SK-N-SH (cell line): ENCODE results near the gene THPO.

Source experiments
- CTCF ChIP-seq: fragments of 200-600 bp; sonication (generic); IDR thresholded peaks from 2 replicates; pipeline ENCODE4 v1.6.1; 2017; ENCODE audit warnings: antibody characterized with exemption, mild to moderate bottlenecking, moderate library complexity
- FOSL2 ChIP-seq: IDR thresholded peaks from 2 replicates; pipeline ENCODE4 v1.4.0; 2012; ENCODE audit warnings: low read depth, mild to moderate bottlenecking, moderate library complexity, borderline replicate concordance
- MEF2A ChIP-seq: IDR thresholded peaks from 2 replicates; pipeline ENCODE4 v1.4.0; 2012; ENCODE audit warnings: low read depth, borderline replicate concordance
- SMC3 ChIP-seq: IDR thresholded peaks from 2 replicates; pipeline ENCODE4 v1.6.1; 2012; ENCODE audit warnings: low read depth, low read length, improper control_type of control experiment
- USF2 ChIP-seq: fragments of 150-350 bp; IDR thresholded peaks from 2 replicates; pipeline ENCODE4 v1.6.1; 2017; ENCODE audit warnings: antibody characterized with exemption, low read length, low read depth, borderline replicate concordance

- no peak for TF ChIP-seq CTCF
- TF ChIP-seq SMC3 = no peak
- no peak for TF ChIP-seq MEF2A
- TF ChIP-seq USF2 = no peak
- no peak for TF ChIP-seq FOSL2
Observed at GRCh38 chr3:184323696-184324095, 54.3 kb downstream of the THPO start.
